GM23338 (cell line): ENCODE results near the gene ADAMTSL2. TPM values are rescaled to one million over a fixed set of nuclear protein-coding genes. Genes with fewer than 3 reads are reported as not detected.

Source experiments
- ATAC-seq: fragments of 200-7000 bp; cut with Tn5 transposase; 3 replicates; pipeline ENCODE4 v1.9.1; 2020
- DNase-seq: peaks from one replicate; pipeline ENCODE4 v3.0.0-alpha.2; 2015; ENCODE audit warnings: low spot score
- H2AFZ ChIP-seq: fragments of 200-600 bp; sonication (generic); 2 replicates; pipeline ENCODE4 v1.8.0; 2016; ENCODE audit warnings: antibody characterized with exemption, mild to moderate bottlenecking, moderate library complexity
- H3F3A ChIP-seq: fragments of 200-600 bp; sonication (generic); replicated peaks from 2 replicates; pipeline ENCODE4 v1.8.0; 2017; ENCODE audit warnings: antibody characterized with exemption, mixed run types, low read depth
- H3K27ac ChIP-seq: fragments of 200-600 bp; sonication (generic); 2 replicates; pipeline ENCODE4 v1.6.1; 2016; ENCODE audit warnings: low read depth
- H3K27me3 ChIP-seq: fragments of 200-600 bp; sonication (generic); 2 replicates; pipeline ENCODE4 v1.8.0; 2016; ENCODE audit warnings: mild to moderate bottlenecking, mixed run types, moderate library complexity; ENCODE audit not compliant: insufficient read depth
- H3K36me3 ChIP-seq: fragments of 200-600 bp; sonication (generic); 2 replicates; pipeline ENCODE4 v1.8.0; 2016; ENCODE audit warnings: mild to moderate bottlenecking; ENCODE audit not compliant: insufficient read depth
- H3K4me1 ChIP-seq: fragments of 200-600 bp; sonication (generic); 2 replicates; pipeline ENCODE4 v1.8.0; 2016; ENCODE audit warnings: mild to moderate bottlenecking, moderate library complexity; ENCODE audit not compliant: insufficient read depth
- H3K4me2 ChIP-seq: fragments of 200-600 bp; sonication (generic); 2 replicates; pipeline ENCODE4 v1.7.1; 2017; ENCODE audit warnings: mixed run types
- H3K4me3 ChIP-seq: fragments of 200-600 bp; sonication (generic); 2 replicates; pipeline ENCODE4 v1.6.1; 2016; ENCODE audit warnings: mixed run types
- H3K79me2 ChIP-seq: fragments of 200-600 bp; sonication (generic); replicated peaks from 2 replicates; pipeline ENCODE4 v1.8.0; 2017; ENCODE audit warnings: mild to moderate bottlenecking; ENCODE audit not compliant: insufficient read depth
- H3K9me2 ChIP-seq: fragments of 200-600 bp; sonication (generic); 2 replicates; pipeline ENCODE4 v1.8.0; 2017; ENCODE audit not compliant: insufficient read depth
- H4K20me1 ChIP-seq: fragments of 200-600 bp; sonication (generic); replicated peaks from 2 replicates; pipeline ENCODE4 v1.8.0; 2017; ENCODE audit warnings: mild to moderate bottlenecking; ENCODE audit not compliant: insufficient read depth
- H3K27ac Mint-ChIP-seq: 2 replicates; pipeline ENCODE4 v1.8.0; 2020; ENCODE audit warnings: inconsistent platforms, mild to moderate bottlenecking, moderate library complexity, mixed read lengths
- H3K27me3 Mint-ChIP-seq: 3 replicates; pipeline ENCODE4 v1.8.0; 2022; ENCODE audit warnings: low read depth, mild to moderate bottlenecking, moderate library complexity, mixed read lengths, inconsistent platforms; ENCODE audit not compliant: insufficient read depth, poor library complexity
- H3K36me3 Mint-ChIP-seq: 3 replicates; pipeline ENCODE4 v1.8.0; 2021; ENCODE audit warnings: low read depth, mild to moderate bottlenecking, inconsistent platforms, moderate library complexity, mixed read lengths
- H3K4me1 Mint-ChIP-seq: 3 replicates; pipeline ENCODE4 v1.8.0; 2020; ENCODE audit warnings: mild to moderate bottlenecking, inconsistent platforms, mixed read lengths
- H3K4me3 Mint-ChIP-seq: 3 replicates; pipeline ENCODE4 v1.8.0; 2021; ENCODE audit warnings: moderate library complexity, mild to moderate bottlenecking, inconsistent platforms, mixed read lengths
- H3K9me3 Mint-ChIP-seq: 3 replicates; pipeline ENCODE4 v1.8.0; 2020; ENCODE audit warnings: moderate library complexity, mild to moderate bottlenecking, inconsistent platforms, mixed read lengths
- CREB1 ChIP-seq: fragments of 250-450 bp; sonication (Bioruptor Pico); IDR thresholded peaks from 2 replicates; pipeline ENCODE4 v1.5.0; 2020; ENCODE audit warnings: low read depth, mild to moderate bottlenecking, moderate library complexity
- EZH2 ChIP-seq: fragments of 200-600 bp; sonication (generic); IDR thresholded peaks from one replicate; pipeline ENCODE4 v1.8.0; 2017; ENCODE audit warnings: antibody characterized with exemption, mild to moderate bottlenecking, low read depth; ENCODE audit not compliant: unreplicated experiment
- EZH2phosphoT487 ChIP-seq: fragments of 200-600 bp; sonication (generic); IDR thresholded peaks from one replicate; pipeline ENCODE4 v1.8.1; 2018; ENCODE audit warnings: antibody characterized with exemption; ENCODE audit not compliant: unreplicated experiment
- JUNB ChIP-seq: IDR thresholded peaks from one replicate; pipeline ENCODE4 v1.6.1; 2016; ENCODE audit warnings: antibody characterized with exemption; ENCODE audit not compliant: unreplicated experiment
- NANOG ChIP-seq: IDR thresholded peaks from 2 replicates; pipeline ENCODE4 v1.6.1; 2016; ENCODE audit warnings: antibody characterized with exemption, borderline replicate concordance
- POLR2AphosphoS5 ChIP-seq: IDR thresholded peaks from 2 replicates; pipeline ENCODE4 v1.6.1; 2016; ENCODE audit warnings: antibody characterized with exemption, low read depth
- STAT1 ChIP-seq: IDR thresholded peaks from one replicate; pipeline ENCODE4 v1.6.1; 2016; ENCODE audit warnings: antibody characterized with exemption; ENCODE audit not compliant: unreplicated experiment
- ZNF114 ChIP-seq: fragments of 250-450 bp; sonication (Bioruptor Pico); IDR thresholded peaks from 2 replicates; pipeline ENCODE4 v1.5.0; 2020; ENCODE audit warnings: mild to moderate bottlenecking, moderate library complexity
- ZNF331 ChIP-seq: fragments of 250-450 bp; sonication (Bioruptor Pico); IDR thresholded peaks from 2 replicates; pipeline ENCODE4 v1.5.0; 2020; ENCODE audit warnings: low read depth, mild to moderate bottlenecking, moderate library complexity
- polyA plus RNA-seq: library from polyadenylated mRNA; unstranded; fragments of >200 nt; fragmentation: Nextera tagmentation; extraction: Ambion mirVana; gene quantifications from 2 replicates; pipeline ENCODE4 v1.2.1, GENCODE V29; 2016
- total RNA-seq: library from RNA; depleted of rRNA; stranded (reverse); fragments of >200 nt; shearing (Covaris generic); gene quantifications from 2 replicates; pipeline ENCODE4 v1.2.3, GENCODE V29; 2014
- TF ChIP-seq, protein P1 (sequence below): IDR thresholded peaks from 2 replicates; pipeline ENCODE4 v1.6.1; 2016; ENCODE audit warnings: antibody characterized with exemption
- TF ChIP-seq, protein P2 (sequence below): fragments of 250-450 bp; sonication (Bioruptor Pico); IDR thresholded peaks from 2 replicates; pipeline ENCODE4 v1.5.0; 2020; ENCODE audit warnings: mild to moderate bottlenecking, moderate library complexity
- TF ChIP-seq, protein P3 (sequence below), 2 experiments: fragments of 200-600 bp in 1 of 2; sonication (generic) in 1 of 2; conservative IDR thresholded peaks; 2 replicates each; pipeline versions ENCODE4 v1.5.1 to v1.6.1; 2016 to 2017; ENCODE audit warnings: antibody characterized with exemption in 2 of 2, low read depth in 2 of 2, mild to moderate bottlenecking in 2 of 2, moderate library complexity in 1 of 2
- TF ChIP-seq, protein P4 (sequence below): IDR thresholded peaks from one replicate; pipeline ENCODE4 v1.6.1; 2018; ENCODE audit warnings: antibody characterized with exemption; ENCODE audit not compliant: unreplicated experiment

ADAMTSL2 gene
- total and polyA plus RNA-seq, 2 experiments from 2014 or later = 0.15 to 0.66 TPM

DNA sequence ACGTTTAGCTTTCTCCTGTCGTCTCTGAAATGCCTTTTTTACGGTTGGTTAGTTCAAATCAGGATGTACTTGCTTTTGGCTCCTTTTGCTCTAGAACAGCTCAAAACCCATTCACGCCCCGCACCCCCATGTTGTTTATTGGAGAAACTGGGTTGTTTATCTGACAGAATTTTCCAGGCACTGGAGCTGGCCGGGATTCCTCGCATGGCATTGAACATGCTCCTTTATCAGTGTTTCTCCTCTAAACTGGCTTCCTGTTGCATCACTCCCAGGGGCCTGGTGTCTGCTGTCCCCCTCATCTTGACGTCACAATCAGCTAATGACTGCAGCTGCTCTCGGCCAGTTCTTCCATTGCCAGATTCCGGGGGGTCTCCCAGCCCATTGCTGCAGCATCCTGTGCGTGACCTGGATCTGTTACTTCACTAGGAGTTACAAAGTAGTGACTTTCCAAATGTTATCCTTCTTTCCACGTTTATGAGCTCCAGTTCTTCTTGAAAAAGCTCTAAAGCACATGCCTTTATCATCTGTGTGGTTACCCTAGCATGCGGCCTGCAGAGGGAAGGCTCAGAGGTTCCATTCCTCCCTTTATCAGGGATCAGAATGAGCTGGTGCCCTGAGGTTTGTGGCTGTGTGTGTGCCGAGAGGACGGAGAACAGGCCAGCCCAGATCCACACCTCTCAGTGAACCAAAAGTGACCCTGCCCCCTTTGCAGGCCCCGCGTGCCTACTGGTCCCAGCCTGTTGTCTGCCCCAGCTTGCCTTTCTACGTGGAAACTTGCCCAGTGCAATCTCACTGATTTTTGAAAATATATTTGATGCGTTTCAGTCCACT is 47.2 kb downstream of the ADAMTSL2 start:
- DNase-seq = no peak
- Histone ChIP-seq H3K4me1 (peaks cover 7% of the 10 kb centered on the region), H3K79me2 (no peaks in the 10 kb centered on the region), H3K27ac (peak overlapping the region; percentile 39; the same call in 1 of the 2 replicates), H3K27me3 (no peaks in the 10 kb centered on the region), H2AFZ (no peak overlapping the region), H3F3A (no peaks in the 10 kb centered on the region; the same call in 1 of the 2 replicates), H3K9me2 (no peaks in the 10 kb centered on the region), H4K20me1 (no peaks in the 10 kb centered on the region), H3K4me3 (no peak overlapping the region), H3K36me3 (no peaks in the 10 kb centered on the region), H3K4me2 (no peak overlapping the region)
- H3K4me3 Mint-ChIP-seq = no peak overlapping the region
- H3K36me3 Mint-ChIP-seq = no peaks in the 10 kb centered on the region; the same call in 2 of the 3 replicates
- H3K27ac Mint-ChIP-seq = peak overlapping the region; percentile 24
- peaks cover 53% of the 10 kb centered on the region for H3K4me1 Mint-ChIP-seq
- no peak for ATAC-seq
- peaks cover 13% of the 10 kb centered on the region for H3K27me3 Mint-ChIP-seq
- no peaks in the 10 kb centered on the region for H3K9me3 Mint-ChIP-seq
- TF ChIP-seq EZH2phosphoT487 (no peak), ZNF331 (CRISPR knock-in tag) (no peak), STAT1 (no peak), CREB1 (CRISPR knock-in tag) (no peak), JUNB (no peak), POLR2AphosphoS5 (no peak), ZNF114 (no peak), EZH2 (no peak), NANOG (no peak)
- TF ChIP-seq, protein P1, sequence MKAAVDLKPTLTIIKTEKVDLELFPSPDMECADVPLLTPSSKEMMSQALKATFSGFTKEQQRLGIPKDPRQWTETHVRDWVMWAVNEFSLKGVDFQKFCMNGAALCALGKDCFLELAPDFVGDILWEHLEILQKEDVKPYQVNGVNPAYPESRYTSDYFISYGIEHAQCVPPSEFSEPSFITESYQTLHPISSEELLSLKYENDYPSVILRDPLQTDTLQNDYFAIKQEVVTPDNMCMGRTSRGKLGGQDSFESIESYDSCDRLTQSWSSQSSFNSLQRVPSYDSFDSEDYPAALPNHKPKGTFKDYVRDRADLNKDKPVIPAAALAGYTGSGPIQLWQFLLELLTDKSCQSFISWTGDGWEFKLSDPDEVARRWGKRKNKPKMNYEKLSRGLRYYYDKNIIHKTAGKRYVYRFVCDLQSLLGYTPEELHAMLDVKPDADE = no peak
- TF ChIP-seq, protein P2, sequence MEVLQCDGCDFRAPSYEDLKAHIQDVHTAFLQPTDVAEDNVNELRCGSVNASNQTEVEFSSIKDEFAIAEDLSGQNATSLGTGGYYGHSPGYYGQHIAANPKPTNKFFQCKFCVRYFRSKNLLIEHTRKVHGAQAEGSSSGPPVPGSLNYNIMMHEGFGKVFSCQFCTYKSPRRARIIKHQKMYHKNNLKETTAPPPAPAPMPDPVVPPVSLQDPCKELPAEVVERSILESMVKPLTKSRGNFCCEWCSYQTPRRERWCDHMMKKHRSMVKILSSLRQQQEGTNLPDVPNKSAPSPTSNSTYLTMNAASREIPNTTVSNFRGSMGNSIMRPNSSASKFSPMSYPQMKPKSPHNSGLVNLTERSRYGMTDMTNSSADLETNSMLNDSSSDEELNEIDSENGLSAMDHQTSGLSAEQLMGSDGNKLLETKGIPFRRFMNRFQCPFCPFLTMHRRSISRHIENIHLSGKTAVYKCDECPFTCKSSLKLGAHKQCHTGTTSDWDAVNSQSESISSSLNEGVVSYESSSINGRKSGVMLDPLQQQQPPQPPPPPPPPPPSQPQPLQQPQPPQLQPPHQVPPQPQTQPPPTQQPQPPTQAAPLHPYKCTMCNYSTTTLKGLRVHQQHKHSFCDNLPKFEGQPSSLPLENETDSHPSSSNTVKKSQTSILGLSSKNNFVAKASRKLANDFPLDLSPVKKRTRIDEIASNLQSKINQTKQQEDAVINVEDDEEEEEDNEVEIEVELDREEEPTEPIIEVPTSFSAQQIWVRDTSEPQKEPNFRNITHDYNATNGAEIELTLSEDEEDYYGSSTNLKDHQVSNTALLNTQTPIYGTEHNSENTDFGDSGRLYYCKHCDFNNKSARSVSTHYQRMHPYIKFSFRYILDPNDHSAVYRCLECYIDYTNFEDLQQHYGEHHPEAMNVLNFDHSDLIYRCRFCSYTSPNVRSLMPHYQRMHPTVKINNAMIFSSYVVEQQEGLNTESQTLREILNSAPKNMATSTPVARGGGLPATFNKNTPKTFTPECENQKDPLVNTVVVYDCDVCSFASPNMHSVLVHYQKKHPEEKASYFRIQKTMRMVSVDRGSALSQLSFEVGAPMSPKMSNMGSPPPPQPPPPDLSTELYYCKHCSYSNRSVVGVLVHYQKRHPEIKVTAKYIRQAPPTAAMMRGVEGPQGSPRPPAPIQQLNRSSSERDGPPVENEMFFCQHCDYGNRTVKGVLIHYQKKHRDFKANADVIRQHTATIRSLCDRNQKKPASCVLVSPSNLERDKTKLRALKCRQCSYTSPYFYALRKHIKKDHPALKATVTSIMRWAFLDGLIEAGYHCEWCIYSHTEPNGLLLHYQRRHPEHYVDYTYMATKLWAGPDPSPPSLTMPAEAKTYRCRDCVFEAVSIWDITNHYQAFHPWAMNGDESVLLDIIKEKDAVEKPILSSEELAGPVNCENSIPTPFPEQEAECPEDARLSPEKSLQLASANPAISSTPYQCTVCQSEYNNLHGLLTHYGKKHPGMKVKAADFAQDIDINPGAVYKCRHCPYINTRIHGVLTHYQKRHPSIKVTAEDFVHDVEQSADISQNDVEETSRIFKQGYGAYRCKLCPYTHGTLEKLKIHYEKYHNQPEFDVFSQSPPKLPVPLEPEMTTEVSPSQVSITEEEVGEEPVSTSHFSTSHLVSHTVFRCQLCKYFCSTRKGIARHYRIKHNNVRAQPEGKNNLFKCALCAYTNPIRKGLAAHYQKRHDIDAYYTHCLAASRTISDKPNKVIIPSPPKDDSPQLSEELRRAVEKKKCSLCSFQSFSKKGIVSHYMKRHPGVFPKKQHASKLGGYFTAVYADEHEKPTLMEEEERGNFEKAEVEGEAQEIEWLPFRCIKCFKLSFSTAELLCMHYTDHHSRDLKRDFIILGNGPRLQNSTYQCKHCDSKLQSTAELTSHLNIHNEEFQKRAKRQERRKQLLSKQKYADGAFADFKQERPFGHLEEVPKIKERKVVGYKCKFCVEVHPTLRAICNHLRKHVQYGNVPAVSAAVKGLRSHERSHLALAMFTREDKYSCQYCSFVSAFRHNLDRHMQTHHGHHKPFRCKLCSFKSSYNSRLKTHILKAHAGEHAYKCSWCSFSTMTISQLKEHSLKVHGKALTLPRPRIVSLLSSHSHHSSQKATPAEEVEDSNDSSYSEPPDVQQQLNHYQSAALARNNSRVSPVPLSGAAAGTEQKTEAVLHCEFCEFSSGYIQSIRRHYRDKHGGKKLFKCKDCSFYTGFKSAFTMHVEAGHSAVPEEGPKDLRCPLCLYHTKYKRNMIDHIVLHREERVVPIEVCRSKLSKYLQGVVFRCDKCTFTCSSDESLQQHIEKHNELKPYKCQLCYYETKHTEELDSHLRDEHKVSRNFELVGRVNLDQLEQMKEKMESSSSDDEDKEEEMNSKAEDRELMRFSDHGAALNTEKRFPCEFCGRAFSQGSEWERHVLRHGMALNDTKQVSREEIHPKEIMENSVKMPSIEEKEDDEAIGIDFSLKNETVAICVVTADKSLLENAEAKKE (CRISPR knock-in tag) = no peak
- TF ChIP-seq, protein P3, sequence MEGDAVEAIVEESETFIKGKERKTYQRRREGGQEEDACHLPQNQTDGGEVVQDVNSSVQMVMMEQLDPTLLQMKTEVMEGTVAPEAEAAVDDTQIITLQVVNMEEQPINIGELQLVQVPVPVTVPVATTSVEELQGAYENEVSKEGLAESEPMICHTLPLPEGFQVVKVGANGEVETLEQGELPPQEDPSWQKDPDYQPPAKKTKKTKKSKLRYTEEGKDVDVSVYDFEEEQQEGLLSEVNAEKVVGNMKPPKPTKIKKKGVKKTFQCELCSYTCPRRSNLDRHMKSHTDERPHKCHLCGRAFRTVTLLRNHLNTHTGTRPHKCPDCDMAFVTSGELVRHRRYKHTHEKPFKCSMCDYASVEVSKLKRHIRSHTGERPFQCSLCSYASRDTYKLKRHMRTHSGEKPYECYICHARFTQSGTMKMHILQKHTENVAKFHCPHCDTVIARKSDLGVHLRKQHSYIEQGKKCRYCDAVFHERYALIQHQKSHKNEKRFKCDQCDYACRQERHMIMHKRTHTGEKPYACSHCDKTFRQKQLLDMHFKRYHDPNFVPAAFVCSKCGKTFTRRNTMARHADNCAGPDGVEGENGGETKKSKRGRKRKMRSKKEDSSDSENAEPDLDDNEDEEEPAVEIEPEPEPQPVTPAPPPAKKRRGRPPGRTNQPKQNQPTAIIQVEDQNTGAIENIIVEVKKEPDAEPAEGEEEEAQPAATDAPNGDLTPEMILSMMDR (conservative IDR thresholded peaks at IDR 0.05; ENCODE audit: low read depth in 2 of 2) = no peak
- TF ChIP-seq, protein P4, sequence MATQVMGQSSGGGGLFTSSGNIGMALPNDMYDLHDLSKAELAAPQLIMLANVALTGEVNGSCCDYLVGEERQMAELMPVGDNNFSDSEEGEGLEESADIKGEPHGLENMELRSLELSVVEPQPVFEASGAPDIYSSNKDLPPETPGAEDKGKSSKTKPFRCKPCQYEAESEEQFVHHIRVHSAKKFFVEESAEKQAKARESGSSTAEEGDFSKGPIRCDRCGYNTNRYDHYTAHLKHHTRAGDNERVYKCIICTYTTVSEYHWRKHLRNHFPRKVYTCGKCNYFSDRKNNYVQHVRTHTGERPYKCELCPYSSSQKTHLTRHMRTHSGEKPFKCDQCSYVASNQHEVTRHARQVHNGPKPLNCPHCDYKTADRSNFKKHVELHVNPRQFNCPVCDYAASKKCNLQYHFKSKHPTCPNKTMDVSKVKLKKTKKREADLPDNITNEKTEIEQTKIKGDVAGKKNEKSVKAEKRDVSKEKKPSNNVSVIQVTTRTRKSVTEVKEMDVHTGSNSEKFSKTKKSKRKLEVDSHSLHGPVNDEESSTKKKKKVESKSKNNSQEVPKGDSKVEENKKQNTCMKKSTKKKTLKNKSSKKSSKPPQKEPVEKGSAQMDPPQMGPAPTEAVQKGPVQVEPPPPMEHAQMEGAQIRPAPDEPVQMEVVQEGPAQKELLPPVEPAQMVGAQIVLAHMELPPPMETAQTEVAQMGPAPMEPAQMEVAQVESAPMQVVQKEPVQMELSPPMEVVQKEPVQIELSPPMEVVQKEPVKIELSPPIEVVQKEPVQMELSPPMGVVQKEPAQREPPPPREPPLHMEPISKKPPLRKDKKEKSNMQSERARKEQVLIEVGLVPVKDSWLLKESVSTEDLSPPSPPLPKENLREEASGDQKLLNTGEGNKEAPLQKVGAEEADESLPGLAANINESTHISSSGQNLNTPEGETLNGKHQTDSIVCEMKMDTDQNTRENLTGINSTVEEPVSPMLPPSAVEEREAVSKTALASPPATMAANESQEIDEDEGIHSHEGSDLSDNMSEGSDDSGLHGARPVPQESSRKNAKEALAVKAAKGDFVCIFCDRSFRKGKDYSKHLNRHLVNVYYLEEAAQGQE = no peak
